ENCODE data around the gene TMEM132C.

- TF ChIP-seq CEBPB (IDR thresholded peaks at IDR 0.05; ENCODE audit: borderline replicate concordance, low read depth, low read length) (no peak), HDAC2 (CRISPR knock-in tag; IDR thresholded peaks at IDR 0.05) (no peak), ZBTB1 (CRISPR knock-in tag; IDR thresholded peaks at IDR 0.05; ENCODE audit: borderline replicate concordance) (no peak)
Observed at GRCh38 chr12:128267131-128267622, at the start of gene TMEM132C.
